RWPE2 (cell line): Measurements from ENCODE around the gene INTS11.

ENCODE experiments used
- ATAC-seq: fragments of 200-7000 bp; cut with Tn5 transposase; 3 replicates; pipeline ENCODE4 v1.9.1; 2021; ENCODE audit warnings: low read depth
- DNase-seq: peaks from one replicate; pipeline ENCODE4 v3.0.0-alpha.2; 2020; ENCODE audit warnings: low spot score
- H3K27ac ChIP-seq: fragments of 450-650 bp; 2 replicates; pipeline ENCODE4 v1.5.1; 2017; ENCODE audit warnings: mild to moderate bottlenecking; ENCODE audit not compliant: poor library complexity, severe bottlenecking
- H3K27me3 ChIP-seq: fragments of 250-450 bp; sonication (Bioruptor Pico); 2 replicates; pipeline ENCODE4 v1.5.1; 2021; ENCODE audit warnings: mild to moderate bottlenecking, moderate library complexity; ENCODE audit not compliant: insufficient read depth, poor library complexity, severe bottlenecking
- H3K36me3 ChIP-seq: fragments of 250-450 bp; sonication (Bioruptor Pico); 2 replicates; pipeline ENCODE4 v1.5.1; 2020; ENCODE audit warnings: low read depth, mild to moderate bottlenecking, moderate library complexity
- H3K4me1 ChIP-seq: fragments of 250-450 bp; sonication (Bioruptor Pico); 2 replicates; pipeline ENCODE4 v1.5.1; 2021; ENCODE audit warnings: mild to moderate bottlenecking, moderate library complexity; ENCODE audit not compliant: insufficient read depth, poor library complexity, severe bottlenecking
- H3K4me3 ChIP-seq: fragments of 250-450 bp; sonication (Bioruptor Pico); 2 replicates; pipeline ENCODE4 v1.5.1; 2021; ENCODE audit warnings: mild to moderate bottlenecking, moderate library complexity; ENCODE audit not compliant: severe bottlenecking
- H3K9me3 ChIP-seq: fragments of 250-450 bp; sonication (Bioruptor Pico); 2 replicates; pipeline ENCODE4 v1.5.1; 2021; ENCODE audit warnings: mild to moderate bottlenecking, moderate library complexity; ENCODE audit not compliant: severe bottlenecking
- TF ChIP-seq, protein P1 (sequence below): fragments of 450-650 bp; IDR thresholded peaks from one replicate; pipeline ENCODE4 v1.5.1; 2017; ENCODE audit warnings: mild to moderate bottlenecking, moderate library complexity; ENCODE audit not compliant: poor library complexity, severe bottlenecking

Gene INTS11

DNA sequence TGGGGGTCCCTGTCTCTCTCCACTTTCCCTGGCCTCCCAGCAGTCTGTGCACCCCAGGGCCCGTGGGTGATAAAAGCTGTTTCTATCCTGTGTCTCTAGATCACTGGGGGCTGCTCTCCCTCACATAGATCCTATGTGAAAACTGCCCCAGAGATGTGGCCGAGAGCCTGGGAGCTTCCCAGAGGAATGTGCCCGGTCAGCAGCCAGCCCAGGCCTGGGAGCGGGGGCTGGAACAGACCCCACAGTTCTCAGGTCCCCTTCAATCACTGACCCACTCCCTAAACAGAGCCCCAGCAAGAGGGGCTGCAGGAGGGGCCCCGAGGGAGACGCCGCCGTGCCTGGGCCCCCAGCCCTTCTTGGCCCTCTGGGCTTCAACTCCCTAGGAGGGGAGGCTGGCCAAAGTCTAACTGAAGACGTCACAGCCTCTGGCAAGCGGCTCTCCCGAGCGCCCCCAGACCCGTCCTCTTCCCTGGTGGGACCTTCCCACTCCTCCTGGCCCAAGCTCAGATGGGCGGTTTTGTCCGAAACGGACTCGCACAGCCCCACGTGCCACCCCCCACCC is 33.5 kb upstream of the INTS11 start:
- ATAC-seq (no peak), DNase-seq (no peak)
- H3K27ac ChIP-seq = no peak overlapping the region
- no peaks in the 10 kb centered on the region for H3K9me3 ChIP-seq
- no peak overlapping the region for H3K4me3 ChIP-seq
- peaks cover 17% of the 10 kb centered on the region for H3K4me1 ChIP-seq
- H3K36me3 ChIP-seq = no peaks in the 10 kb centered on the region
- TF ChIP-seq, protein P1, sequence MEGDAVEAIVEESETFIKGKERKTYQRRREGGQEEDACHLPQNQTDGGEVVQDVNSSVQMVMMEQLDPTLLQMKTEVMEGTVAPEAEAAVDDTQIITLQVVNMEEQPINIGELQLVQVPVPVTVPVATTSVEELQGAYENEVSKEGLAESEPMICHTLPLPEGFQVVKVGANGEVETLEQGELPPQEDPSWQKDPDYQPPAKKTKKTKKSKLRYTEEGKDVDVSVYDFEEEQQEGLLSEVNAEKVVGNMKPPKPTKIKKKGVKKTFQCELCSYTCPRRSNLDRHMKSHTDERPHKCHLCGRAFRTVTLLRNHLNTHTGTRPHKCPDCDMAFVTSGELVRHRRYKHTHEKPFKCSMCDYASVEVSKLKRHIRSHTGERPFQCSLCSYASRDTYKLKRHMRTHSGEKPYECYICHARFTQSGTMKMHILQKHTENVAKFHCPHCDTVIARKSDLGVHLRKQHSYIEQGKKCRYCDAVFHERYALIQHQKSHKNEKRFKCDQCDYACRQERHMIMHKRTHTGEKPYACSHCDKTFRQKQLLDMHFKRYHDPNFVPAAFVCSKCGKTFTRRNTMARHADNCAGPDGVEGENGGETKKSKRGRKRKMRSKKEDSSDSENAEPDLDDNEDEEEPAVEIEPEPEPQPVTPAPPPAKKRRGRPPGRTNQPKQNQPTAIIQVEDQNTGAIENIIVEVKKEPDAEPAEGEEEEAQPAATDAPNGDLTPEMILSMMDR = no peak
- no peaks in the 10 kb centered on the region for H3K27me3 ChIP-seq

DNA sequence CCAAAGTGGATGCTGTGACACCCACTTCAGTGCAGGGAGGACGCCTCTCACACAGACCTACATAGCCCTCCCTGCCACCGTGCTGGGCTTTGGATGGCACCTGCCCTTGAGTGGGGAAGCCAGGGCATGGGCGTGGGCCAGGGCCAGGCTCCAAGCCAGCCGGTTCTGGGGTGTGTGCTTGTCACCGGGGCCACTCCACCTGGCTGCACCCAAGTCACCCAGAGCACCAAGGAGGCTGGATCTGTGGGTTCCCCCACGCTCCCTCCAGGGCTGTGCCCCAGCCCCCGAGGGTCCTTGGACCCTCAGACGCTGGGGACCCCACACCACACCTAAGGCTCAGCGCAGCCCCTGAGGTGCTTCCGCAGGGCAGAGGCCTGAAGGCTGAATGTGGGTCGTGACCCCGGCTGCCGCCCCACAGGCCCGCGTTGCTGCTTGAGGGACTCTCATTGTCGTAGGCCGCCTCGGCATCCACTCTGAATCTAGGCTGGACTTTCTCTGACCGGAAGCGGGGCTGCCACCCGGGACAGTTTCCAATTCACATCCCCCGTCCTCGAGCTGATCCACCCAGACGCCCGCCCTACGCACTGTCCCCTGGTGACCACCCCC is 32.4 kb upstream of the INTS11 start:
- Histone ChIP-seq H3K4me3 (no peak overlapping the region), H3K9me3 (no peaks in the 10 kb centered on the region), H3K4me1 (peaks cover 17% of the 10 kb centered on the region), H3K27ac (no peak overlapping the region), H3K27me3 (no peaks in the 10 kb centered on the region), H3K36me3 (no peaks in the 10 kb centered on the region)
- ATAC-seq = no peak
- TF ChIP-seq, protein P1 = no peak
- DNase-seq = peak; percentile 66

DNA sequence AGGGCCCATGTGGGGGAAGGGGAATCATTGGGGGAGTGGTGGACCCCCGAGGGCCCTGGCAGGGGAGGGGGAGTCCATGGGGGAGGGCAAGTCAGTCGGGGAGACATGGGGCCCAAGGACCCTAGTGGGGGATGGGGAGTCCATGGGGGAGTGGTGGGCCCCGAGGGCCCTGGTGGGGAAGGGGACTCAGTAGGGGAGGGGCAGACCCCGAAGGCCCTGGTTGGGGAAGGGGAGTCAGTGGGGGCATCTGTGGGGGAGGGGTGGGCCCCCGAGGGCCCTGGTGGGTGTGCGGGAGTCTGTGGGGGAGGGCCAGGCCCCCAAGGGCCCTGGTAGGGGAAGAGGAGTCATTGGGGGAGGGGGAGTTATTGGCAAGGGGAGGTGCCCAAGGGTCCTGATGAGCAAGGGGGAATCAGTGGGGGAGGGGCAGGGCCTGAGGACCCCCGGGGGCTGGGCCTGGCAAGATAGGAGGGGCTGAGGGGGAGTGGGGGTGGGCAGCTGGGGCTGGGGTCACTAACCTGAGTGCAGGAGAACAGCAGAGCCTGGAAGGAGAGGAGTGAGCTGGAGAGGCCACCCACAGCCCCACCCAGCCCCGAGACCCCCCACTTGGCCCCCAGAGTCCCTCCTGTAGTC is 31.8 kb upstream of the INTS11 start:
- TF ChIP-seq, protein P1 = no peak
- Histone ChIP-seq H3K9me3 (no peaks in the 10 kb centered on the region), H3K4me1 (peaks cover 17% of the 10 kb centered on the region), H3K27ac (no peak overlapping the region), H3K27me3 (no peaks in the 10 kb centered on the region), H3K4me3 (no peak overlapping the region), H3K36me3 (no peaks in the 10 kb centered on the region)
- DNase-seq (no peak), ATAC-seq (no peak)

DNA sequence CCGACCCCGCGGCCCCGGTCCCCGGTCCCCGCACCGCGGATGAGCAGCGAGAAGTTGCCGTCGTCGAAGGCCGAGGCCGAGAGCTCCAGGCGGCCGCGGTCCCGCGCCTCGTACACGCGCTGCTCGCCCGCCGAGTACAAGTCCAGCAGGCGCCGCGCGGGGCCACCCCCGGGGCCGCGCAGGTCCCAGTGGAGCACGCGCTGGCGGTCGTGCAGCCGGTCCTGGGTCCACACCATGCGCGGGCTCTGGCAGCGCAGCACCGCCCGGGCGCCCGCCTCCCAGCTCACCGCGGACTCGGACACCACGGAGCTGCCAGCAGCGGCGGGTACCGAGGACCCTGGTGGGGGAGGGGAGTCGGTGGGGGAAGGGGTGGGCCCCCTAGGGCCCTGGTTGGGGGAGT is 31.0 kb upstream of the INTS11 start:
- H3K27me3 ChIP-seq = no peaks in the 10 kb centered on the region
- no peaks in the 10 kb centered on the region for H3K36me3 ChIP-seq
- DNase-seq (peak; percentile 68), ATAC-seq (peak; percentile 17)
- peaks cover 11% of the 10 kb centered on the region for H3K4me1 ChIP-seq
- H3K9me3 ChIP-seq = no peaks in the 10 kb centered on the region
- TF ChIP-seq, protein P1 = no peak
- no peak overlapping the region for H3K4me3 ChIP-seq
- H3K27ac ChIP-seq = no peak overlapping the region
